LoVo (cell line): Measurements from ENCODE around the gene CCDC81.

Source experiments
- DNase-seq: peaks from one replicate; pipeline ENCODE4 v3.0.0-alpha.2; 2016; ENCODE audit warnings: low spot score

Gene CCDC81

GRCh38 chr11:86468169-86468568, 93.5 kb downstream of the CCDC81 start:
- no peak for DNase-seq

- DNase-seq: no peak
Measured at GRCh38 chr11:86469491-86470388, 95.1 kb downstream of the CCDC81 start.
